Neuronal stem cell (in vitro differentiated cells): ENCODE results near the gene ASCL2.

Experiments
- DNase-seq: peaks from one replicate; pipeline ENCODE4 v3.0.0-alpha.2; 2013; ENCODE audit warnings: low spot score
- H2AFZ ChIP-seq: one replicate; pipeline ENCODE4 v1.6.1; 2013; ENCODE audit warnings: mild to moderate bottlenecking, low read length, inconsistent platforms
- H2AK5ac ChIP-seq: 2 replicates; pipeline ENCODE4 v1.6.1; 2013; ENCODE audit warnings: low read depth, mild to moderate bottlenecking, inconsistent platforms, low read length, moderate library complexity, mixed read lengths
- H2BK120ac ChIP-seq: 2 replicates; pipeline ENCODE4 v1.6.1; 2013; ENCODE audit warnings: low read depth, mild to moderate bottlenecking, inconsistent platforms, low read length, moderate library complexity, mixed read lengths
- H2BK12ac ChIP-seq: one replicate; pipeline ENCODE4 v1.6.1; 2013; ENCODE audit warnings: low read length, inconsistent platforms
- H2BK15ac ChIP-seq: 2 replicates; pipeline ENCODE4 v1.6.1; 2013; ENCODE audit warnings: mild to moderate bottlenecking, low read length, inconsistent platforms, mixed read lengths
- H2BK5ac ChIP-seq: one replicate; pipeline ENCODE4 v1.6.1; 2013; ENCODE audit warnings: inconsistent platforms, mild to moderate bottlenecking, low read length, moderate library complexity
- H3K14ac ChIP-seq: one replicate; pipeline ENCODE4 v1.6.1; 2013; ENCODE audit warnings: low read length, inconsistent platforms
- H3K18ac ChIP-seq: 2 replicates; pipeline ENCODE4 v1.6.1; 2013; ENCODE audit warnings: low read length, inconsistent platforms
- H3K23ac ChIP-seq: 2 replicates; pipeline ENCODE4 v1.6.1; 2013; ENCODE audit warnings: low read depth, mild to moderate bottlenecking, mixed read lengths, low read length, inconsistent platforms; ENCODE audit not compliant: poor library complexity
- H3K27ac ChIP-seq: replicated peaks from 3 replicates; pipeline ENCODE4 v1.5.1; 2013; ENCODE audit warnings: low read length, inconsistent platforms
- H3K27me3 ChIP-seq, 3 experiments: 2 replicates each; pipeline ENCODE4 v1.6.1; 2013; ENCODE audit warnings: low read length in 3 of 3, mild to moderate bottlenecking in 2 of 3, inconsistent platforms in 1 of 3, low read depth in 1 of 3, mixed read lengths in 1 of 3, moderate library complexity in 1 of 3; ENCODE audit not compliant: control insufficient read depth in 3 of 3, insufficient read depth in 3 of 3
- H3K36me3 ChIP-seq, 2 donors: replicated peaks in 1 of 2; 2 replicates each; pipeline ENCODE4 v1.6.1; 2013; ENCODE audit warnings: low read length in 2 of 2; ENCODE audit not compliant: control insufficient read depth in 2 of 2, insufficient read depth in 2 of 2
- H3K4ac ChIP-seq: 2 replicates; pipeline ENCODE4 v1.6.1; 2013; ENCODE audit warnings: inconsistent platforms, mild to moderate bottlenecking, low read length, moderate library complexity
- H3K4me1 ChIP-seq, 2 donors: 1 replicate in 1 of 2; 2 replicates in 1 of 2; pipeline ENCODE4 v1.6.1; 2013; ENCODE audit warnings: low read length in 2 of 2, low read depth in 1 of 2; ENCODE audit not compliant: control insufficient read depth in 2 of 2, insufficient read depth in 1 of 2
- H3K4me2 ChIP-seq: one replicate; pipeline ENCODE4 v1.6.1; 2013; ENCODE audit warnings: mild to moderate bottlenecking, low read length, inconsistent platforms; ENCODE audit not compliant: insufficient read depth, poor library complexity, severe bottlenecking
- H3K4me3 ChIP-seq, 2 donors: 2 replicates each; pipeline ENCODE4 v1.5.1; 2013; ENCODE audit warnings: low read length in 2 of 2, mild to moderate bottlenecking in 2 of 2, inconsistent platforms in 1 of 2, moderate library complexity in 1 of 2
- H3K79me1 ChIP-seq: one replicate; pipeline ENCODE4 v1.6.1; 2013; ENCODE audit warnings: low read depth, mild to moderate bottlenecking, inconsistent platforms, low read length, moderate library complexity
- H3K9ac ChIP-seq: one replicate; pipeline ENCODE4 v1.6.1; 2013; ENCODE audit warnings: mild to moderate bottlenecking, low read depth, low read length, inconsistent platforms; ENCODE audit not compliant: poor library complexity
- H3K9me3 ChIP-seq, 2 donors: replicated peaks in 1 of 2; 2 replicates each; pipeline versions ENCODE3 to v1.6.1; 2013; ENCODE audit warnings: low read length in 2 of 2, mild to moderate bottlenecking in 2 of 2, inconsistent platforms in 1 of 2, low read depth in 1 of 2, mixed read lengths in 1 of 2, moderate library complexity in 1 of 2; ENCODE audit not compliant: control insufficient read depth in 2 of 2, insufficient read depth in 1 of 2
- H4K8ac ChIP-seq: one replicate; pipeline ENCODE4 v1.6.1; 2013; ENCODE audit warnings: low read depth, mild to moderate bottlenecking, inconsistent platforms, low read length, moderate library complexity
- H4K91ac ChIP-seq: one replicate; pipeline ENCODE4 v1.6.1; 2013; ENCODE audit warnings: low read length, low read depth, mild to moderate bottlenecking, inconsistent platforms; ENCODE audit not compliant: poor library complexity
- WGBS, 2 donors: extraction: QIAGEN DNeasy Blood & Tissue Kit; methylation state at CpG; one replicate each; pipeline ENCODE4 v1.1.7; 2013; ENCODE audit warnings: missing lambda C conversion rate in 2 of 2, mixed read lengths in 1 of 2; ENCODE audit not compliant: insufficient read length in 2 of 2, insufficient replicate concordance in 1 of 2; ENCODE audit errors: extremely low coverage in 2 of 2; 5-methylcytosine and 5-hydroxymethylcytosine counted together

Gene ASCL2

GRCh38 chr11:2222451-2222850 is 47.9 kb downstream of the ASCL2 start:
- Histone ChIP-seq H2BK12ac (no peak overlapping the region), H3K27me3 (peaks cover 0 to 2% (median 0%) of the 10 kb centered on the region in 3 experiments), H3K4me1 (peaks cover 0 to 4% of the 10 kb centered on the region in 2 donors), H2BK15ac (no peak overlapping the region), H4K91ac (no peak overlapping the region), H3K4me2 (no peak overlapping the region), H4K8ac (no peak overlapping the region), H3K79me1 (no peaks in the 10 kb centered on the region), H3K27ac (no peak overlapping the region), H3K36me3 (no peaks in the 10 kb centered on the region), H3K18ac (no peak overlapping the region), H3K14ac (no peak overlapping the region), H2AFZ (no peak overlapping the region), H3K23ac (no peak overlapping the region), H3K4ac (no peak overlapping the region), H3K9ac (no peak overlapping the region), H2BK120ac (no peak overlapping the region), H3K4me3 (no peak overlapping the region), H3K9me3 (peaks cover 0 to 13% of the 10 kb centered on the region in 2 donors), H2AK5ac (no peak overlapping the region), H2BK5ac (no peak overlapping the region)
- DNase-seq, result no peak
- WGBS, 2 donors, result no CpG with 5 or more reads among the region's 4 CpGs

- H3K4me1 ChIP-seq, result peaks cover 0 to 4% of the 10 kb centered on the region in 2 donors
- no peaks in the 10 kb centered on the region for H3K36me3 ChIP-seq
- no peaks in the 10 kb centered on the region for H3K79me1 ChIP-seq
- no peak overlapping the region for H3K9ac ChIP-seq
- no peak overlapping the region for H2BK5ac ChIP-seq
- no peak overlapping the region for H3K4ac ChIP-seq
- H2AK5ac ChIP-seq, result no peak overlapping the region
- H2BK12ac ChIP-seq, result no peak overlapping the region
- no peak overlapping the region for H2BK15ac ChIP-seq
- H3K4me3 ChIP-seq, result no peak overlapping the region
- H3K4me2 ChIP-seq, result no peak overlapping the region
- H3K9me3 ChIP-seq, result peaks cover 0 to 13% of the 10 kb centered on the region in 2 donors
- H3K27me3 ChIP-seq, result peaks cover 0 to 2% (median 0%) of the 10 kb centered on the region in 3 experiments
- no peak overlapping the region for H3K18ac ChIP-seq
- H3K27ac ChIP-seq, result no peak overlapping the region
- H2AFZ ChIP-seq, result no peak overlapping the region
- no peak overlapping the region for H4K91ac ChIP-seq
- no peak overlapping the region for H2BK120ac ChIP-seq
- H3K23ac ChIP-seq, result no peak overlapping the region
- no CpG with 5 or more reads among the region's 1 CpG for WGBS, 2 donors
- no peak overlapping the region for H3K14ac ChIP-seq
- no peak overlapping the region for H4K8ac ChIP-seq
- DNase-seq, result no peak
Measured at GRCh38 chr11:2221591-2221990, 48.8 kb downstream of the ASCL2 start.

GRCh38 chr11:2221024-2221423 is 49.4 kb downstream of the ASCL2 start:
- Histone ChIP-seq H3K27ac (no peak overlapping the region), H3K9ac (no peak overlapping the region), H2AFZ (no peak overlapping the region), H3K4me3 (no peak overlapping the region), H4K8ac (no peak overlapping the region), H3K18ac (no peak overlapping the region), H3K9me3 (peaks cover 0 to 13% of the 10 kb centered on the region in 2 donors), H3K79me1 (no peaks in the 10 kb centered on the region), H3K4me2 (no peak overlapping the region), H2BK12ac (no peak overlapping the region), H4K91ac (no peak overlapping the region), H2AK5ac (no peak overlapping the region), H3K4me1 (peaks cover 0 to 4% of the 10 kb centered on the region in 2 donors), H2BK15ac (no peak overlapping the region), H3K4ac (no peak overlapping the region), H3K36me3 (no peaks in the 10 kb centered on the region), H3K23ac (no peak overlapping the region), H3K27me3 (peaks cover 0 to 2% (median 0%) of the 10 kb centered on the region in 3 experiments), H2BK5ac (no peak overlapping the region), H3K14ac (no peak overlapping the region), H2BK120ac (no peak overlapping the region)
- WGBS, 2 donors, result no CpG with 5 or more reads among the region's 1 CpG
- DNase-seq, result no peak

GRCh38 chr11:2220173-2220771 is 50.1 kb downstream of the ASCL2 start:
- Histone ChIP-seq H3K79me1 (no peaks in the 10 kb centered on the region), H2BK12ac (no peak overlapping the region), H2BK120ac (no peak overlapping the region), H4K8ac (no peak overlapping the region), H3K27me3 (peaks cover 0 to 2% (median 0%) of the 10 kb centered on the region in 3 experiments), H2BK15ac (no peak overlapping the region), H2BK5ac (no peak overlapping the region), H3K4me1 (peaks cover 0 to 4% of the 10 kb centered on the region in 2 donors), H3K23ac (no peak overlapping the region), H3K27ac (no peak overlapping the region), H4K91ac (no peak overlapping the region), H3K14ac (no peak overlapping the region), H3K36me3 (no peaks in the 10 kb centered on the region), H3K4me2 (no peak overlapping the region), H3K9ac (no peak overlapping the region), H3K18ac (no peak overlapping the region), H2AFZ (no peak overlapping the region), H3K4ac (no peak overlapping the region), H3K4me3 (no peak overlapping the region), H2AK5ac (no peak overlapping the region), H3K9me3 (peaks cover 0 to 13% of the 10 kb centered on the region in 2 donors)
- no CpG with 5 or more reads among the region's 3 CpGs for WGBS, 2 donors
- no peak for DNase-seq
